Astrocyte (in vitro differentiated cells and primary cell): Measurements from ENCODE around the gene AGXT2.

Source experiments
- EZH2 ChIP-seq: IDR thresholded peaks from 2 replicates; pipeline ENCODE4 v1.6.1; 2012; ENCODE audit warnings: mild to moderate bottlenecking, low read length, inconsistent platforms; ENCODE audit not compliant: insufficient read depth
- TF ChIP-seq, protein P1 (sequence below): IDR thresholded peaks from 2 replicates; pipeline ENCODE4 v1.5.1; 2011; ENCODE audit warnings: low read depth, mild to moderate bottlenecking, inconsistent platforms, low read length, moderate library complexity; ENCODE audit not compliant: insufficient read depth

DNA sequence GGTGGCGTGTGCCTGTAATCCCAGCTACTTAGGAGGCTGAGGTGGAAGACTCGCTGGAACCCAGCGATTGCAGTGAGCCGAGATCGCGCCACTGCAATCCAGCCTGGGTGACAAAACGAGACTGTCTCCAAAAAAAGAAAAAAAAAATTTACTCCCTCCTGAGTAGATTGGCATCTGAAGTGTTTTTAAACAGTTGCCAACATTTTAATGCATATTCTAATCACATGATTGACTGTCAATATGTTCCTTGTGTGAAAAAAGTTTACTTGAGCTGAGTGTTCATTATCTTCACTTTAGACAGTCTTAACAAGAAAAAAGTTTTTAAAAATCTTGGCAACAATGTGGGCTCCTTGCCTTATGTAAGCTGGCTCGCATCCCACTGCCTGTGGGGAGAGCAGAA is 53.8 kb downstream of the AGXT2 start:
- TF ChIP-seq, protein P1, sequence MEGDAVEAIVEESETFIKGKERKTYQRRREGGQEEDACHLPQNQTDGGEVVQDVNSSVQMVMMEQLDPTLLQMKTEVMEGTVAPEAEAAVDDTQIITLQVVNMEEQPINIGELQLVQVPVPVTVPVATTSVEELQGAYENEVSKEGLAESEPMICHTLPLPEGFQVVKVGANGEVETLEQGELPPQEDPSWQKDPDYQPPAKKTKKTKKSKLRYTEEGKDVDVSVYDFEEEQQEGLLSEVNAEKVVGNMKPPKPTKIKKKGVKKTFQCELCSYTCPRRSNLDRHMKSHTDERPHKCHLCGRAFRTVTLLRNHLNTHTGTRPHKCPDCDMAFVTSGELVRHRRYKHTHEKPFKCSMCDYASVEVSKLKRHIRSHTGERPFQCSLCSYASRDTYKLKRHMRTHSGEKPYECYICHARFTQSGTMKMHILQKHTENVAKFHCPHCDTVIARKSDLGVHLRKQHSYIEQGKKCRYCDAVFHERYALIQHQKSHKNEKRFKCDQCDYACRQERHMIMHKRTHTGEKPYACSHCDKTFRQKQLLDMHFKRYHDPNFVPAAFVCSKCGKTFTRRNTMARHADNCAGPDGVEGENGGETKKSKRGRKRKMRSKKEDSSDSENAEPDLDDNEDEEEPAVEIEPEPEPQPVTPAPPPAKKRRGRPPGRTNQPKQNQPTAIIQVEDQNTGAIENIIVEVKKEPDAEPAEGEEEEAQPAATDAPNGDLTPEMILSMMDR, result no peak
- TF ChIP-seq EZH2, result no peak
